Suprapubic skin (tissue), 3 donors: ENCODE results near the gene ARPC4.

Experiments
- CTCF ChIP-seq, 2 donors: fragments of 200-600 bp in 1 of 2; fragments of 450-650 bp in 1 of 2; sonication (generic) in 1 of 2; IDR thresholded peaks; one replicate each; pipeline ENCODE4 v1.5.1; 2016 to 2019; ENCODE audit warnings: antibody characterized with exemption in 2 of 2, mild to moderate bottlenecking in 1 of 2, moderate library complexity in 1 of 2
- EP300 ChIP-seq: sonication (generic); formaldehyde crosslinking; IDR thresholded peaks from one replicate; pipeline ENCODE4 v1.6.1; 2017; ENCODE audit warnings: antibody characterized with exemption

- TF ChIP-seq CTCF (IDR thresholded peaks at IDR 0.05) (no peak), EP300 (no peak)
These were observed 34.1 kb downstream of the ARPC4 start for GRCh38 chr3:9826815-9827573.
